Measurements from ENCODE around the gene OLFML2A. TPM values are rescaled to one million over a fixed set of nuclear protein-coding genes. Genes with fewer than 3 reads are reported as not detected.

Gene OLFML2A
- total RNA-seq, 1 donor from 2014 or later: 7.0 TPM

GRCh38 chr9:124754289-124754688, 22.6 kb upstream of the OLFML2A start:
- no peak overlapping the region for H3K4me3 ChIP-seq (ENCODE audit: low read depth, low read length)
- TF ChIP-seq CTCF (conservative IDR thresholded peaks at IDR 0.05; ENCODE audit: low read depth, low read length): peak; percentile 49
- no peak for DNase-seq (ENCODE audit: low read depth)

GRCh38 chr9:124755061-124755460, 21.9 kb upstream of the OLFML2A start:
- no peak for DNase-seq (ENCODE audit: low read depth)
- TF ChIP-seq CTCF (conservative IDR thresholded peaks at IDR 0.05; ENCODE audit: low read depth, low read length): no peak
- no peak overlapping the region for H3K4me3 ChIP-seq (ENCODE audit: low read depth, low read length)

- H3K4me3 ChIP-seq (ENCODE audit: low read depth, low read length): no peak overlapping the region
- TF ChIP-seq CTCF (conservative IDR thresholded peaks at IDR 0.05; ENCODE audit: low read depth, low read length): no peak
- no peak for DNase-seq (ENCODE audit: low read depth)
These were observed 20.9 kb upstream of the OLFML2A start for GRCh38 chr9:124756011-124756410.

GRCh38 chr9:124757616-124758015, 19.3 kb upstream of the OLFML2A start:
- no peak for DNase-seq (ENCODE audit: low read depth)
- H3K4me3 ChIP-seq (ENCODE audit: low read depth, low read length): no peak overlapping the region
- no peak for TF ChIP-seq CTCF (conservative IDR thresholded peaks at IDR 0.05; ENCODE audit: low read depth, low read length)

GRCh38 chr9:124758061-124758460, 18.9 kb upstream of the OLFML2A start:
- no peak overlapping the region for H3K4me3 ChIP-seq (ENCODE audit: low read depth, low read length)
- TF ChIP-seq CTCF (conservative IDR thresholded peaks at IDR 0.05; ENCODE audit: low read depth, low read length): no peak
- no peak for DNase-seq (ENCODE audit: low read depth)

GRCh38 chr9:124758691-124759090, 18.2 kb upstream of the OLFML2A start:
- no peak for DNase-seq (ENCODE audit: low read depth)
- no peak overlapping the region for H3K4me3 ChIP-seq (ENCODE audit: low read depth, low read length)

More at GRCh38 chr9:124758691-124759090, 18.2 kb upstream of the OLFML2A start:
- no peak for TF ChIP-seq CTCF (conservative IDR thresholded peaks at IDR 0.05; ENCODE audit: low read depth, low read length)

Measured in epithelial cell of proximal tubule (primary cell).